HG02870 (cell line): ENCODE measurements around the gene IFT172.
"Not testable (repeated sequence)": the region's sequence is repeated elsewhere in the genome, so short reads cannot be mapped to it uniquely, and the experiment has no call there.

Source experiments
- ATAC-seq: cut with Tn5 transposase; IDR thresholded peaks from one replicate; pipeline ENCODE4 v1.9.1; 2021; ENCODE audit warnings: mild to moderate bottlenecking, moderate library complexity; ENCODE audit not compliant: unreplicated experiment

The IFT172 gene

GRCh38 chr2:27428213-27428977 lies 61.1 kb downstream of the IFT172 start, which contains the start of gene NRBP1:
Gene NRBP1, plus strand, starts transcription at chr2:27428631. Its CDS starts 4,643 bp downstream, at chr2:27433274.
- ATAC-seq = peak; percentile 86

- no peak for ATAC-seq
Observed at GRCh38 chr2:27427863-27428212, 61.7 kb downstream of the IFT172 start.

- not testable (repeated sequence) for ATAC-seq
Observed at GRCh38 chr2:27425039-27425438, 64.5 kb downstream of the IFT172 start.

- ATAC-seq = no peak
Observed at GRCh38 chr2:27422958-27423357, 66.6 kb downstream of the IFT172 start.

GRCh38 chr2:27421660-27422250 lies 67.8 kb downstream of the IFT172 start:
- no peak for ATAC-seq

GRCh38 chr2:27420996-27421395 lies 68.5 kb downstream of the IFT172 start:
- no peak for ATAC-seq

- ATAC-seq = no peak
Observed at GRCh38 chr2:27416151-27416550, 73.4 kb downstream of the IFT172 start.

GRCh38 chr2:27412419-27413152 lies 77.0 kb downstream of the IFT172 start:
- no peak for ATAC-seq

GRCh38 chr2:27409321-27410073 lies 80.0 kb downstream of the IFT172 start, which contains the start of gene PPM1G:
Gene PPM1G, minus strand, starts transcription at chr2:27409591. Its CDS starts 169 bp downstream, at chr2:27409422.
- ATAC-seq = peak; percentile 86

- peak; percentile 18 for ATAC-seq
Observed at GRCh38 chr2:27408601-27409320, 80.8 kb downstream of the IFT172 start.

GRCh38 chr2:27407798-27408491 lies 81.6 kb downstream of the IFT172 start:
- ATAC-seq = no peak

- no peak for ATAC-seq
Observed at GRCh38 chr2:27400348-27401135, 89.0 kb downstream of the IFT172 start.

- no peak for ATAC-seq
Observed at GRCh38 chr2:27398962-27399361, 90.6 kb downstream of the IFT172 start.
